Measurements from ENCODE around the gene MYL3. TPM values are rescaled to one million over a fixed set of nuclear protein-coding genes. Genes with fewer than 3 reads are reported as not detected.
A peak's percentile ranks its signal among the peaks of the same experiment; 100 is the strongest.

The MYL3 gene
- total and polyA plus RNA-seq, 2 donors (not counting 1 experiment from before 2014, with no cell fraction given) = not detected

- intact Hi-C loops (cut with micrococcal nuclease) = no loop called here
- Histone ChIP-seq H3K36me3 (replicated peaks in 1 of 2; ENCODE audit: control extremely low read depth in 1 of 2, control insufficient read depth in 1 of 2, extremely low read depth in 1 of 2, insufficient read depth in 2 of 2, low read length in 1 of 2) (no peaks in the 10 kb centered on the region), H2AFZ (ENCODE audit: insufficient read depth, low read depth, low read length, poor library complexity, severe bottlenecking) (no peak overlapping the region), H3K9ac (ENCODE audit: low read length) (no peak overlapping the region), H3K27me3 (replicated peaks in 1 of 4; ENCODE audit: control extremely low read depth in 1 of 4, control insufficient read depth in 3 of 4, insufficient read depth in 4 of 4, low read length in 3 of 4) (peaks cover 0 to 14% (median 1%) of the 10 kb centered on the region in 4 experiments), H3K4me1 (ENCODE audit: control insufficient read depth in 2 of 2, insufficient read depth in 2 of 2, low read length in 2 of 2) (peaks cover 0 to 5% of the 10 kb centered on the region in 2 donors), H3K9me3 (ENCODE audit: control extremely low read depth in 1 of 3, control insufficient read depth in 2 of 3, insufficient read depth in 1 of 3, low read length in 2 of 3) (no peaks in the 10 kb centered on the region), H3K4me3 (ENCODE audit: control extremely low read depth in 1 of 5, extremely low read depth in 1 of 5, insufficient read depth in 1 of 5, low read depth in 2 of 5, low read length in 4 of 5) (no peak overlapping the region), H3K4me2 (replicated peaks; ENCODE audit: low read depth, low read length, poor library complexity, severe bottlenecking) (no peak overlapping the region), H4K20me1 (ENCODE audit: control insufficient read depth, insufficient read depth, low read length, poor library complexity, severe bottlenecking) (no peaks in the 10 kb centered on the region), H3K27ac (ENCODE audit: low read length in 2 of 2) (no peak overlapping the region), H3K79me2 (ENCODE audit: control insufficient read depth, insufficient read depth, low read length) (no peaks in the 10 kb centered on the region)
- no peak overlapping the region for H3K4me3 Mint-ChIP-seq
- peaks cover 6% of the 10 kb centered on the region for H3K27me3 Mint-ChIP-seq
- DNase-seq (no peak), ATAC-seq (ENCODE audit: low read depth) (no peak)
- H3K4me1 Mint-ChIP-seq = peaks cover 3% of the 10 kb centered on the region
- H3K9me3 Mint-ChIP-seq (ENCODE audit: insufficient read depth) = no peaks in the 10 kb centered on the region
- CTCF ChIA-PET = interaction anchor here (0.5 kb wide), 1 partner anchor 467 kb away, joined by 3 read pairs; no protein-coding TSS in a partner anchor
- H3K27ac Mint-ChIP-seq = peak overlapping the region; percentile 26
- 82% methylated on average over 19 of the region's 21 CpGs for WGBS (ENCODE audit: insufficient coverage)
- POLR2A ChIA-PET = no interaction called here
- TF ChIP-seq EZH2 (IDR thresholded peaks at IDR 0.05; ENCODE audit: borderline replicate concordance, insufficient read depth, low read depth, low read length, poor library complexity, severe bottlenecking) (no peak), CTCF (IDR thresholded peaks at IDR 0.05) (no peak)
Measured at GRCh38 chr3:46903341-46904302, 40.4 kb upstream of the MYL3 start.

- Mint-ChIP-seq H3K4me3 (no peak overlapping the region), H3K27ac (no peak overlapping the region), H3K27me3 (peaks cover 12% of the 10 kb centered on the region), H3K9me3 (ENCODE audit: insufficient read depth) (no peaks in the 10 kb centered on the region), H3K4me1 (peaks cover 9% of the 10 kb centered on the region)
- H3K27ac ChIP-seq (ENCODE audit: low read length in 2 of 2) = no peak overlapping the region
- TF ChIP-seq CTCF (IDR thresholded peaks at IDR 0.05) (no peak), EZH2 (IDR thresholded peaks at IDR 0.05; ENCODE audit: borderline replicate concordance, insufficient read depth, low read depth, low read length, poor library complexity, severe bottlenecking) (no peak)
- H4K20me1 ChIP-seq (ENCODE audit: control insufficient read depth, insufficient read depth, low read length, poor library complexity, severe bottlenecking) = no peaks in the 10 kb centered on the region
- POLR2A ChIA-PET = no interaction called here
- no peak for DNase-seq
- WGBS (ENCODE audit: insufficient coverage) = 94% methylated on average over 15 of the region's 15 CpGs
- intact Hi-C loops (cut with micrococcal nuclease) = no loop called here
- H3K4me2 ChIP-seq (replicated peaks; ENCODE audit: low read depth, low read length, poor library complexity, severe bottlenecking) = no peak overlapping the region
- CTCF ChIA-PET = no interaction called here
- no peaks in the 10 kb centered on the region for H3K36me3 ChIP-seq (replicated peaks in 1 of 2; ENCODE audit: control extremely low read depth in 1 of 2, control insufficient read depth in 1 of 2, extremely low read depth in 1 of 2, insufficient read depth in 2 of 2, low read length in 1 of 2)
- no peaks in the 10 kb centered on the region for H3K9me3 ChIP-seq (ENCODE audit: control extremely low read depth in 1 of 3, control insufficient read depth in 2 of 3, insufficient read depth in 1 of 3, low read length in 2 of 3)
- H3K79me2 ChIP-seq (ENCODE audit: control insufficient read depth, insufficient read depth, low read length) = no peaks in the 10 kb centered on the region
- H3K4me1 ChIP-seq (ENCODE audit: control insufficient read depth in 2 of 2, insufficient read depth in 2 of 2, low read length in 2 of 2) = peaks cover 9 to 10% of the 10 kb centered on the region in 2 donors
- H3K9ac ChIP-seq (ENCODE audit: low read length) = no peak overlapping the region
- H2AFZ ChIP-seq (ENCODE audit: insufficient read depth, low read depth, low read length, poor library complexity, severe bottlenecking) = no peak overlapping the region
- ATAC-seq (ENCODE audit: low read depth) = no peak
- H3K4me3 ChIP-seq (ENCODE audit: control extremely low read depth in 1 of 5, extremely low read depth in 1 of 5, insufficient read depth in 1 of 5, low read depth in 2 of 5, low read length in 4 of 5) = no peak overlapping the region
- peaks cover 0 to 21% (median 4%) of the 10 kb centered on the region in 4 experiments for H3K27me3 ChIP-seq (replicated peaks in 1 of 4; ENCODE audit: control extremely low read depth in 1 of 4, control insufficient read depth in 3 of 4, insufficient read depth in 4 of 4, low read length in 3 of 4)
Measured at GRCh38 chr3:46902188-46902631, 39.0 kb upstream of the MYL3 start.
